ENCODE results near the gene ANGPTL8.

ANGPTL8 gene

GRCh38 chr19:11195681-11196080 is 43.7 kb upstream of the ANGPTL8 start:
- Histone ChIP-seq H3K18ac (ENCODE audit: low read length) (no peak overlapping the region), H3K9ac (ENCODE audit: low read depth, low read length, poor library complexity) (no peak overlapping the region), H4K91ac (ENCODE audit: low read depth, low read length, poor library complexity) (no peak overlapping the region), H2BK15ac (ENCODE audit: low read length) (no peak overlapping the region), H2AFZ (ENCODE audit: low read length) (no peak overlapping the region), H2BK5ac (ENCODE audit: low read length) (no peak overlapping the region), H3K4me1 (ENCODE audit: control insufficient read depth in 2 of 2, insufficient read depth in 1 of 2, low read depth in 1 of 2, low read length in 2 of 2) (peaks cover 4 to 7% of the 10 kb centered on the region in 2 donors), H2BK120ac (ENCODE audit: low read depth, low read length) (no peak overlapping the region), H3K27ac (replicated peaks; ENCODE audit: low read length) (no peak overlapping the region), H3K23ac (ENCODE audit: low read depth, low read length, poor library complexity) (no peak overlapping the region), H3K4ac (ENCODE audit: low read length) (no peak overlapping the region), H4K8ac (ENCODE audit: low read depth, low read length) (no peak overlapping the region), H2BK12ac (ENCODE audit: low read length) (no peak overlapping the region), H2AK5ac (ENCODE audit: low read depth, low read length) (no peak overlapping the region), H3K4me3 (ENCODE audit: low read length in 2 of 2) (no peak overlapping the region), H3K14ac (ENCODE audit: low read length) (no peak overlapping the region), H3K79me1 (ENCODE audit: low read depth, low read length) (no peaks in the 10 kb centered on the region), H3K36me3 (replicated peaks in 1 of 2; ENCODE audit: control insufficient read depth in 2 of 2, insufficient read depth in 2 of 2, low read length in 2 of 2) (peaks cover 3 to 51% of the 10 kb centered on the region in 2 donors), H3K27me3 (ENCODE audit: control insufficient read depth in 3 of 3, insufficient read depth in 3 of 3, low read depth in 1 of 3, low read length in 3 of 3) (no peaks in the 10 kb centered on the region), H3K4me2 (ENCODE audit: insufficient read depth, low read length, poor library complexity, severe bottlenecking) (no peak overlapping the region), H3K9me3 (replicated peaks in 1 of 2; ENCODE audit: control insufficient read depth in 2 of 2, insufficient read depth in 1 of 2, low read depth in 1 of 2, low read length in 2 of 2) (no peaks in the 10 kb centered on the region)
- DNase-seq (ENCODE audit: low spot score) = no peak
- WGBS, 2 donors (ENCODE audit: extremely low coverage in 2 of 2, insufficient read length in 2 of 2, insufficient replicate concordance in 1 of 2) = no CpG with 5 or more reads among the region's 12 CpGs

GRCh38 chr19:11196406-11197287 is 42.8 kb upstream of the ANGPTL8 start:
- Histone ChIP-seq H2AK5ac (ENCODE audit: low read depth, low read length) (peak overlapping the region; percentile 19), H2BK120ac (ENCODE audit: low read depth, low read length) (peak overlapping the region; percentile 28), H3K4ac (ENCODE audit: low read length) (peak overlapping the region; percentile 10), H3K23ac (ENCODE audit: low read depth, low read length, poor library complexity) (peak overlapping the region; percentile 98), H4K91ac (ENCODE audit: low read depth, low read length, poor library complexity) (no peak overlapping the region), H3K4me1 (ENCODE audit: control insufficient read depth in 2 of 2, insufficient read depth in 1 of 2, low read depth in 1 of 2, low read length in 2 of 2) (peaks cover 4 to 7% of the 10 kb centered on the region in 2 donors), H2BK15ac (ENCODE audit: low read length) (peak overlapping the region; percentile 64), H3K36me3 (replicated peaks in 1 of 2; ENCODE audit: control insufficient read depth in 2 of 2, insufficient read depth in 2 of 2, low read length in 2 of 2) (peaks cover 3 to 56% of the 10 kb centered on the region in 2 donors), H3K18ac (ENCODE audit: low read length) (peak overlapping the region; percentile 73), H3K79me1 (ENCODE audit: low read depth, low read length) (no peaks in the 10 kb centered on the region), H2BK12ac (ENCODE audit: low read length) (peak overlapping the region; percentile 16), H2AFZ (ENCODE audit: low read length) (peak overlapping the region; percentile 94), H3K4me3 (ENCODE audit: low read length in 2 of 2) (peak overlapping the region; percentile 68 to 83), H3K27ac (replicated peaks; ENCODE audit: low read length) (no peak overlapping the region), H3K14ac (ENCODE audit: low read length) (peak overlapping the region; percentile 94), H3K27me3 (ENCODE audit: control insufficient read depth in 3 of 3, insufficient read depth in 3 of 3, low read depth in 1 of 3, low read length in 3 of 3) (no peaks in the 10 kb centered on the region), H4K8ac (ENCODE audit: low read depth, low read length) (no peak overlapping the region), H3K4me2 (ENCODE audit: insufficient read depth, low read length, poor library complexity, severe bottlenecking) (peak overlapping the region; percentile 99), H3K9ac (ENCODE audit: low read depth, low read length, poor library complexity) (peak overlapping the region; percentile 86), H3K9me3 (replicated peaks in 1 of 2; ENCODE audit: control insufficient read depth in 2 of 2, insufficient read depth in 1 of 2, low read depth in 1 of 2, low read length in 2 of 2) (no peaks in the 10 kb centered on the region), H2BK5ac (ENCODE audit: low read length) (peak overlapping the region; percentile 88)
- DNase-seq (ENCODE audit: low spot score) = no peak
- no CpG with 5 or more reads among the region's 47 CpGs for WGBS, 2 donors (ENCODE audit: extremely low coverage in 2 of 2, insufficient read length in 2 of 2, insufficient replicate concordance in 1 of 2)

- peak within 1 kb of the TSS; percentile 10 for H3K4ac ChIP-seq (ENCODE audit: low read length)
- peak within 1 kb of the TSS; percentile 93 for H3K18ac ChIP-seq (ENCODE audit: low read length)
- H3K27ac ChIP-seq (replicated peaks; ENCODE audit: low read length) = no peak within 1 kb of the TSS
- H3K9me3 ChIP-seq (replicated peaks in 1 of 2; ENCODE audit: control insufficient read depth in 2 of 2, insufficient read depth in 1 of 2, low read depth in 1 of 2, low read length in 2 of 2) = no peaks in the 10 kb centered on the region
- peaks cover 0 to 58% of the 10 kb centered on the region in 2 donors for H3K36me3 ChIP-seq (replicated peaks in 1 of 2; ENCODE audit: control insufficient read depth in 2 of 2, insufficient read depth in 2 of 2, low read length in 2 of 2)
- peak within 1 kb of the TSS; percentile 94 for H2AFZ ChIP-seq (ENCODE audit: low read length)
- peak within 1 kb of the TSS; percentile 64 for H2BK15ac ChIP-seq (ENCODE audit: low read length)
- peak within 1 kb of the TSS; percentile 68 to 88 for H3K4me3 ChIP-seq (ENCODE audit: low read length in 2 of 2)
- WGBS, 2 donors (ENCODE audit: extremely low coverage in 2 of 2, insufficient read length in 2 of 2, insufficient replicate concordance in 1 of 2) = no CpG with 5 or more reads among the region's 78 CpGs
- no peak within 1 kb of the TSS for H4K91ac ChIP-seq (ENCODE audit: low read depth, low read length, poor library complexity)
- peak within 1 kb of the TSS; percentile 86 for H3K9ac ChIP-seq (ENCODE audit: low read depth, low read length, poor library complexity)
- peak; percentile 74 for DNase-seq (ENCODE audit: low spot score)
- no peak within 1 kb of the TSS for H4K8ac ChIP-seq (ENCODE audit: low read depth, low read length)
- peak within 1 kb of the TSS; percentile 16 for H2BK12ac ChIP-seq (ENCODE audit: low read length)
- H2AK5ac ChIP-seq (ENCODE audit: low read depth, low read length) = peak within 1 kb of the TSS; percentile 19
- peak within 1 kb of the TSS; percentile 28 for H2BK120ac ChIP-seq (ENCODE audit: low read depth, low read length)
- peaks cover 4 to 7% of the 10 kb centered on the region in 2 donors for H3K4me1 ChIP-seq (ENCODE audit: control insufficient read depth in 2 of 2, insufficient read depth in 1 of 2, low read depth in 1 of 2, low read length in 2 of 2)
- H3K4me2 ChIP-seq (ENCODE audit: insufficient read depth, low read length, poor library complexity, severe bottlenecking) = peak within 1 kb of the TSS; percentile 99
- peak within 1 kb of the TSS; percentile 94 for H3K14ac ChIP-seq (ENCODE audit: low read length)
- H3K23ac ChIP-seq (ENCODE audit: low read depth, low read length, poor library complexity) = peak within 1 kb of the TSS; percentile 98
- H3K79me1 ChIP-seq (ENCODE audit: low read depth, low read length) = no peaks in the 10 kb centered on the region
- H2BK5ac ChIP-seq (ENCODE audit: low read length) = peak within 1 kb of the TSS; percentile 88
- no peaks in the 10 kb centered on the region for H3K27me3 ChIP-seq (ENCODE audit: control insufficient read depth in 3 of 3, insufficient read depth in 3 of 3, low read depth in 1 of 3, low read length in 3 of 3)
Measured at GRCh38 chr19:11197291-11198174, 41.9 kb upstream of the ANGPTL8 start, which contains the start of gene KANK2. Gene KANK2 (minus strand): TSS chr19:11197545. CDS start chr19:11194511, 3,034 bp downstream.
